HUES48 (cell line): ENCODE results near the gene FCRLB.
A peak's percentile ranks its signal among the peaks of the same experiment; 100 is the strongest.
"Not testable (repeated sequence)": the region's sequence is repeated elsewhere in the genome, so short reads cannot be mapped to it uniquely, and the experiment has no call there.

Source experiments
- H3K27ac ChIP-seq: one replicate; pipeline ENCODE4 v1.7.0; 2013; ENCODE audit warnings: low read depth, low read length, inconsistent platforms
- H3K27me3 ChIP-seq: 2 replicates; pipeline ENCODE4 v1.6.1; 2013; ENCODE audit warnings: mild to moderate bottlenecking, low read length; ENCODE audit not compliant: control insufficient read depth, insufficient read depth
- H3K36me3 ChIP-seq: 2 replicates; pipeline ENCODE4 v1.6.1; 2013; ENCODE audit warnings: low read length; ENCODE audit not compliant: control insufficient read depth, insufficient read depth
- H3K4me1 ChIP-seq: 2 replicates; pipeline ENCODE4 v1.6.1; 2013; ENCODE audit warnings: mild to moderate bottlenecking, low read length; ENCODE audit not compliant: control insufficient read depth, insufficient read depth
- H3K4me3 ChIP-seq: 2 replicates; pipeline ENCODE4 v1.5.1; 2013; ENCODE audit warnings: mild to moderate bottlenecking, low read depth, low read length
- H3K9ac ChIP-seq: 2 replicates; pipeline ENCODE4 v1.6.1; 2013; ENCODE audit warnings: mild to moderate bottlenecking, low read depth, low read length, moderate library complexity
- H3K9me3 ChIP-seq: 2 replicates; pipeline ENCODE4 v1.6.1; 2013; ENCODE audit warnings: low read length; ENCODE audit not compliant: control insufficient read depth, insufficient read depth

FCRLB gene

GRCh38 chr1:161743231-161743630, 21.9 kb downstream of the FCRLB start:
- H3K4me1 ChIP-seq = peaks cover under 1% of the 10 kb centered on the region; the same call in 1 of the 2 replicates

DNA sequence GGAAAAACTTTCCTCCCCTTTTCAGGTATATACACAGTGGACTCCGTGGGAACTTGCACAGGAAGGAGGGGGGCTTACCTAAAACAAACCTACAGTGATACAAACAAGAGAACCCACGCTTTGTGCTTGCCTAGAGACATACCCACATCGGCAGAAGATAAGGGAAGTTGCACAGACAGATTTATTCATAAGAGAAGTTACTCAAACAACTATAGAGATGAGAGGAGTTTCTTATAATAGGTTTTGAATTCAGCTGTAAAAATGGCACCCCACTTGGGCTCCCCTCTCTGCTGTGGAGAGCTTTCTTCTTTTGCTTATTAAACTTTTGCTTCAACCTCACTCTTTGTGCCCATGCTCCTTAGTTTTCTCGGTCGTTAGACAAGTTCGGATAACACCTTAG, 26.5 kb downstream of the FCRLB start:
- H3K4me1 ChIP-seq = peaks cover 6% of the 10 kb centered on the region; the same call in 1 of the 2 replicates
- no peak overlapping the region for H3K9ac ChIP-seq
- no peak overlapping the region for H3K27ac ChIP-seq
- H3K9me3 ChIP-seq = no peaks in the 10 kb centered on the region
- H3K36me3 ChIP-seq = peaks cover 19% of the 10 kb centered on the region
- H3K27me3 ChIP-seq = no peaks in the 10 kb centered on the region; the same call in 1 of the 2 replicates
- no peak overlapping the region for H3K4me3 ChIP-seq

More at GRCh38 chr1:161743231-161743630, 21.9 kb downstream of the FCRLB start:
- no peaks in the 10 kb centered on the region for H3K36me3 ChIP-seq
- H3K27me3 ChIP-seq = no peaks in the 10 kb centered on the region; the same call in 1 of the 2 replicates
- H3K9ac ChIP-seq = no peak overlapping the region
- no peaks in the 10 kb centered on the region for H3K9me3 ChIP-seq
- H3K27ac ChIP-seq = no peak overlapping the region
- no peak overlapping the region for H3K4me3 ChIP-seq

DNA sequence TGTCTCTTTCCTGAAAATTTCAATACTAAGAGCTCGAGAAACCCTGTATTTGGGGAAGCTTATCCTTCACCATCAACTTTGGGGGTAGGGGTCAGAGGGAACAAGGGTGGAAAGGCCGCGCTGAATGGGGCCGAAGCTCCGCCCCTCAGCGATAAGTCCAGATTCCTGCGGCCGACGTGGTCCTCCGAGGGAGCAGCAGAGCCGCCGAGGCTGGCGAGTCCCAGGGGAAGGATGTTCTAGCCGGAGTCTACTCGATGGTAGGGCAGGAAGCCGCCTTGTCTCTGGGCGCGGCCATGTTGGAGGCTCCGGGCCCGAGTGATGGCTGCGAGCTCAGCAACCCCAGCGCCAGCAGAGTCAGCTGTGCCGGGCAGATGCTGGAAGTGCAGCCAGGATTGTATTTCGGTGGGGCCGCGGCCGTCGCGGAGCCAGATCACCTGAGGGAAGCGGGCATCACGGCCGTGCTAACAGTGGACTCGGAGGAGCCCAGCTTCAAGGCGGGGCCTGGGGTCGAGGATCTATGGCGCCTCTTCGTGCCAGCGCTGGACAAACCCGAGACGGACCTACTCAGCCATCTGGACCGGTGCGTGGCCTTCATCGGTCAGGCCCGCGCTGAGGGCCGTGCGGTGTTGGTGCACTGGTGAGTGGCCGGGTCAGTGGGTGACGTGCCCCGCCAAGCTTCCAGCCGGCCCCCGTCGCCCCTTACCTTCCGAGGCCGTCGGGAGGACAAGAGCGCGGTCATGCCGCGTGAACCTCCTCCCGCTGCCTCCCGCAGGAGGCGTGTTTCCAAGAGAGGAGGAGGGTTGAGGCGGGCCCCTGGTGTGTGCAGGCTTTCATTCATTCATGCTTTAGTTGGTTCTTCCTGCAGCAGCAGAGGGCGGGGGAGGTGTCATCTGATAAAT, 28.4 kb downstream of the FCRLB start, which contains the start of gene DUSP12:
TSS of gene DUSP12 (plus strand) at position 278 of the 899 bp plus-strand sequence. CDS start at position 294, 16 bp downstream.
- no peaks in the 10 kb centered on the region; the same call in 1 of the 2 replicates for H3K27me3 ChIP-seq

DNA sequence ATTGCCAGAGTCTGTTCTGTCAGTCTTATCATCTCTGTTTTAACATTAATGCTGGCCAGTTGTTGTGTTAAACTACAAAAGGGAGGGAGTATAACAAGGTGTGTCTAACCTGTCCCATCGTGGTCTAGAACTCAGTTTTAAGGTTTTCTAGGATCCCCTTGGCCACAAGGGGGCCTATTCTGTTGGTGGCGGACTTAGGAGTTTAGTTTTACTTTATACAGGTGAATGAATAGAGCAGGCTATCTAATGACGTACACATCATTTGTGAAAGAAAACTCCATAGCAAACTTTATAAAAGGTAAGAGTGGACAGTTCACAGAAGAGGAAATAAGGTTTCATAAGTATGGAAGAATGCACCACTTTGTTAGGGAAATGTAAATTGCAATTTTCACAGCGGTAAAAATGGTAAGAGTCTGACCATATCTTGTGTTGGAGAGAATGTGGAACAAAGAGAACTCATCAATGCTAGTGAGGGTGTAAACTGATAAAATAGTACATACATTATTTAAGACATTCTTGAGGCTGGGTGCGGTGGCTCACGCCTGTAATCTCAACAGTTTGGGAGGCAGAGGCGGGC, 42.3 kb downstream of the FCRLB start:
- Histone ChIP-seq H3K9ac (no peak overlapping the region), H3K27ac (no peak overlapping the region)

More for the DNA sequence above, 28.4 kb downstream of the FCRLB start, which contains the start of gene DUSP12:
- Histone ChIP-seq H3K4me3 (peak within 1 kb of the TSS; percentile 79), H3K36me3 (peaks cover 37% of the 10 kb centered on the region), H3K9ac (peak within 1 kb of the TSS; percentile 93), H3K9me3 (no peaks in the 10 kb centered on the region), H3K4me1 (peaks cover 6% of the 10 kb centered on the region; the same call in 1 of the 2 replicates), H3K27ac (peak within 1 kb of the TSS; percentile 98)

GRCh38 chr1:161766102-161766981, 45.0 kb downstream of the FCRLB start, which contains the start of gene ATF6:
Gene ATF6, plus strand, starts transcription at chr1:161766320. Its CDS starts 41 bp downstream, at chr1:161766361.
- Histone ChIP-seq H3K36me3 (no peaks in the 10 kb centered on the region), H3K9ac (peak within 1 kb of the TSS; percentile 79), H3K4me1 (no peaks in the 10 kb centered on the region), H3K4me3 (peak within 1 kb of the TSS; percentile 91), H3K27ac (peak within 1 kb of the TSS; percentile 51), H3K27me3 (no peaks in the 10 kb centered on the region), H3K9me3 (no peaks in the 10 kb centered on the region)

More for the DNA sequence above, 42.3 kb downstream of the FCRLB start:
- H3K9me3 ChIP-seq = no peaks in the 10 kb centered on the region
- no peak overlapping the region for H3K4me3 ChIP-seq
- H3K4me1 ChIP-seq = no peaks in the 10 kb centered on the region
- H3K36me3 ChIP-seq = peaks cover 2% of the 10 kb centered on the region; the same call in 1 of the 2 replicates
- H3K27me3 ChIP-seq = no peaks in the 10 kb centered on the region

DNA sequence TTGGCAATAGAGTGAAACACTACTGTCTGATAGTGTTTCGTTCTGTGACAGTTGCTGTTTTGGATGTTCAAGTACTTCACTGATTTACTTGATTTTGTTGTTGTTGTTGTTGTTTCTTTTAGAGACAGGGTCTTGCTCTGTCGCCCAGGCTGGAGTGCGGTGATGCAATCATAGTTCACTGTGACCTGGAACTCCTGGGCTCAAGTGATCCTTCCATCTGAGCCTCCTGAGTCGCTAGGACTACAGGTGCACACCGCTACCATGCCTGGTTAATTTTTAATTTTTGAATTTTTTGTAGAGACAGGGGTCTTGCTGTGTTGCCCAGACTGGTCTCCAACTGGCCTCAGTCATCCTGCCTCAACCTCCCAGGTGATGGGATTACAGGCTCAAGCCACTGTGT, 47.1 kb downstream of the FCRLB start:
- H3K4me1 ChIP-seq = no peaks in the 10 kb centered on the region
- no peak overlapping the region for H3K9ac ChIP-seq
- no peak overlapping the region for H3K4me3 ChIP-seq
- H3K27me3 ChIP-seq = no peaks in the 10 kb centered on the region
- no peak overlapping the region for H3K27ac ChIP-seq
- H3K9me3 ChIP-seq = no peaks in the 10 kb centered on the region
- H3K36me3 ChIP-seq = no peaks in the 10 kb centered on the region

GRCh38 chr1:161768986-161769672, 47.8 kb downstream of the FCRLB start:
- H3K4me3 ChIP-seq = no peak overlapping the region
- H3K27ac ChIP-seq = no peak overlapping the region
- H3K27me3 ChIP-seq = no peaks in the 10 kb centered on the region
- no peaks in the 10 kb centered on the region for H3K9me3 ChIP-seq
- H3K9ac ChIP-seq = no peak overlapping the region
- H3K36me3 ChIP-seq = no peaks in the 10 kb centered on the region
- no peaks in the 10 kb centered on the region for H3K4me1 ChIP-seq

DNA sequence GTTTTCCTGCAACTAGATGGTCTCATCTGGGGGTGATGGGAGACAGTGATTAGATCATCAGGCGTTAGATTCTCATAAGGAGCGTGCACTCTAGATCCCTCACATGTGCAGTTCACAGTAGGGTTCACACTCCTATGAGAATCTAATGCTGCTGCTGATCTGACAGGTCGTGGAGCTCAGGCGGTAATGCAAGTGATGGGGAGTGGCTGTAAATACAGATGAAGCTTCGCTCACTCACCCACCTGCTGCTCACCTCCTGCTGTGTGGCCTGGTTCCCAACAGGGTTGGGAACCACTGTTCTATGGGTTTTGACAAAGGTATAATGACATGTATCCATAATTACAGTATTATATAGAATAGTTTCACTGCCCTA, 48.3 kb downstream of the FCRLB start:
- not testable (repeated sequence) for H3K4me1 ChIP-seq, H3K27ac ChIP-seq, H3K27me3 ChIP-seq, H3K9ac ChIP-seq, H3K4me3 ChIP-seq, H3K36me3 ChIP-seq, H3K9me3 ChIP-seq

GRCh38 chr1:161770250-161770649, 48.9 kb downstream of the FCRLB start:
- Histone ChIP-seq H3K9ac (no peak overlapping the region), H3K9me3 (no peaks in the 10 kb centered on the region), H3K4me1 (no peaks in the 10 kb centered on the region), H3K27me3 (no peaks in the 10 kb centered on the region), H3K4me3 (no peak overlapping the region), H3K27ac (no peak overlapping the region), H3K36me3 (no peaks in the 10 kb centered on the region)

DNA sequence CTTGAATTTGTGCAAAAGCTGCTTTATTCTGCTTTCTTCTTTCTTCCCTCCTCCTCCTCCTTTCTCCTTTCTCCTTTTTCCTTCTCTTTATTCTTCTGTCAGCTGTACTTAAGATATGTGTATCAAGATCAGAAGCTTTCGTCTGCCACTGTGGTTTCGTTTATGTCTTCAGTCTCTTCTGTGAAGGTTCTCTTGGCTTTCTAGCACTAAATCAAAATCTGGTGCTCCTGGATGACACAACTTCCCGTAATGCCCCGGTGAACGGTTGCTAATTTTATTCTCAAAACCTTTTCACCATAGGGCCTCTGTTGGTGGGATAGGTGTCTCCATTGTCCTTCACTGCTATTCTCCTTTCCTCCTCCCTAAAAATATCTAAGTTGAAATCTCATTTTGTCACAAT, 49.8 kb downstream of the FCRLB start:
- Histone ChIP-seq H3K27ac (no peak overlapping the region), H3K9me3 (no peaks in the 10 kb centered on the region), H3K4me1 (no peaks in the 10 kb centered on the region), H3K4me3 (no peak overlapping the region), H3K36me3 (no peaks in the 10 kb centered on the region), H3K27me3 (no peaks in the 10 kb centered on the region), H3K9ac (no peak overlapping the region)
